ENCODE results near the gene PMEPA1.

The PMEPA1 gene

DNA sequence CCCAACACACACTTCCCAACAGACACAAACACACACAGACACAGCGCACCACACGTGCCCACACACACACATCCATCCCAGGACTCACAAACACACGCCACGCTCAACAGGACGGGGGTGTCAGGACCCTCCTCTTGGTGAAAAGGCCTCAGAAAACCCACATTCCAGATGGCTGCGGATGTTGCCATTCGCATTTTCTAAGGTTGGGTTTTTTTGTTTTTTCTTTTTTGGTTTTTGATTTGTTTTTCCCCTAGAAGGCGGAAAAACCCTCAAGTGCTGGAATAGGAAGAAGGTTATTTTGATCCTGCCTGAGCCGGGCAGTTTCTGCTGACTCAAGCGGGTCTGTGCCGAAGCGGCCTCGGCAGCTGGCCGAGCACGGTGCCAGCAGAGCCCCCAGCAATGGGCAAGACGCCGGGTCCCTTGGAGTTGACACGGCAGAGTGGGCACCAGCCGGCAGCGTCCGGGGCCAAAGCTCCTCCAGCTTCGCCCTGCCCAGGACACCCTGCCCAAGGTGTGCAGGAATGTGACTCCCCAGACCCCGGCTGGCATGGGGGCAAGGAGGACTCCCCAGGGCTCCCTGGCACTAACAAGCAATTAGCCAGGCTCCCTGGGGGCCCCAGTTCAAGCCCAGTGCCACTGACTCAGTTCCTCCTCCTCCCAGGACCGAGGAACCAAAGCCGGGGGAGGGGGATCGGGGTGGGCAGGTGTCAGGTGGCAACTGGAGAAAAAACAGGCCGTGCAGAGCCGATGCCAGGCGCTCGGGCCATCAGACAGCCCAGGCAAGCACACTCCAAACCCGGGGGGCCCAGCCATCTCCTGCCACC, 48.7 kb downstream of the PMEPA1 start:
- no peak overlapping the region for H3K27ac ChIP-seq

GRCh38 chr20:57660181-57660921, 49.5 kb downstream of the PMEPA1 start:
- TF ChIP-seq, protein P1, sequence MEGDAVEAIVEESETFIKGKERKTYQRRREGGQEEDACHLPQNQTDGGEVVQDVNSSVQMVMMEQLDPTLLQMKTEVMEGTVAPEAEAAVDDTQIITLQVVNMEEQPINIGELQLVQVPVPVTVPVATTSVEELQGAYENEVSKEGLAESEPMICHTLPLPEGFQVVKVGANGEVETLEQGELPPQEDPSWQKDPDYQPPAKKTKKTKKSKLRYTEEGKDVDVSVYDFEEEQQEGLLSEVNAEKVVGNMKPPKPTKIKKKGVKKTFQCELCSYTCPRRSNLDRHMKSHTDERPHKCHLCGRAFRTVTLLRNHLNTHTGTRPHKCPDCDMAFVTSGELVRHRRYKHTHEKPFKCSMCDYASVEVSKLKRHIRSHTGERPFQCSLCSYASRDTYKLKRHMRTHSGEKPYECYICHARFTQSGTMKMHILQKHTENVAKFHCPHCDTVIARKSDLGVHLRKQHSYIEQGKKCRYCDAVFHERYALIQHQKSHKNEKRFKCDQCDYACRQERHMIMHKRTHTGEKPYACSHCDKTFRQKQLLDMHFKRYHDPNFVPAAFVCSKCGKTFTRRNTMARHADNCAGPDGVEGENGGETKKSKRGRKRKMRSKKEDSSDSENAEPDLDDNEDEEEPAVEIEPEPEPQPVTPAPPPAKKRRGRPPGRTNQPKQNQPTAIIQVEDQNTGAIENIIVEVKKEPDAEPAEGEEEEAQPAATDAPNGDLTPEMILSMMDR (conservative IDR thresholded peaks at IDR 0.05): no peak
- no peak for TF ChIP-seq ZFX (IDR thresholded peaks at IDR 0.05)
- no peak overlapping the region for H3K27ac ChIP-seq

More for the DNA sequence above, 48.7 kb downstream of the PMEPA1 start:
- TF ChIP-seq, protein P1 (conservative IDR thresholded peaks at IDR 0.05): no peak
- TF ChIP-seq ZFX (IDR thresholded peaks at IDR 0.05): no peak

DNA sequence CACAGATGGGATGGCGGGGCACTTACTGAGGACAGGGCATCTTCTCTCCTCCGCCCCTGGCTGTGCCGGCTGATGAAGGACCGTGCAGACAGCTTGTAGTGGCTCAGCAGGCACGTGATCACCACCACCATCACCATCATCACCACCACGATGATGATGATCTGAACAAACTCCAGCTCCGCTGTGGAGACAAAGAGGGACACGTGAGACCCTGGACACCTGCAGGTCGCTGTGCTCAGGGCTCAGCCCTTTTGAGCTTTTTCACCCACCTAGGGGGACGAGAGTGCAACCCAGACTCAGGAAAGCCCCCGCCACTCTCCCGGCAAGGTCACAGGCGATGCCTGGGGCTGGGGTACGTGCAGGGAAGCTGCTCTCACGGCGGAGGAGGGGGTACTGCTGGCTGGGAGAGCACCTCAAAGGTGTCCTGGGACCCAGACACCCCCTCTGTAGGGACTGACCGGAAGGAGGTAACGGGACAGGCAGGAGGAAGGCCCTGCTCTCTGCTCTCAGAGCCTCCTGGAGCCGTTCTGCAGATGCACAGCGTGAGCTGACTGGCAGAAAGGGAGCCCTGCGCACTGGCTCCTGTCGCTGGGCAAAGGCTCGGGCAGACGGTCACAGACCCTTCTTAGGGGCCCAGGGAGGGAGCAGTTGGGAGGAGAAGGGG, 50.2 kb downstream of the PMEPA1 start:
- H3K27ac ChIP-seq: no peak overlapping the region
- TF ChIP-seq, protein P1 (conservative IDR thresholded peaks at IDR 0.05): no peak

DNA sequence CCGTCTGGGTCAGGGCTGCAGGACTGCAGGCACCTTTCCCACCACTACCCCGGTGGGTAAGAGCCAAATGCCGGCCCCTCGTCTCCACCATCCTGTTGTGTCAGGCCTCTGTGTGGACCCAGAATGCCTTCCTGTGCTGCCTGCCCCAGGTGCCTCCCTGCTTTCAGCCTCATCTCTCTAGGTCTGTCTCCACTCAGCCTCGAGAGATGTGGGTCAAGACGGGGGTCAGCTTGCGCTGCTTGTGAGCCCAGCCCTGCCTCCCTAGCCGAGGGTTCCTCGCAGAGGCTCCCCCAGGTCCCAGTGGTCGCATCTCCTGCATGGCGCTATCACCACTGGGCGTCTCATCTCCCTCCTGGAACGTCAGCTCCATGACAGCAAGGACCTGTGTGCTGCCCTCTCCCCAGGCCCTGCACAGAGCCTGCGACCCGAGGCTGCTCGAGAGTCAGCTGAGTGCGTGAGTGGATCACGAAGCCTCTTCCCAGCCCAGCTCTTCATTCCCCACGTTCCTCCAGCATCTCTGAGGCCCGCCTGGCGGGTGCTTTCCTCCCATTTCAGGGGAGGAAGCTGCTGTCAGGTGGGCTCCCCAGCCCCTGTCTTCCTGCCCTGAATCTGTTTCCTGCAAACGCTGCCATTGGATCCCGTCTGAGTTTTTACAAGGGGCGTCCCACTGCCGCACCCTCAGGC, 50.8 kb downstream of the PMEPA1 start:
- no peak overlapping the region for H3K27ac ChIP-seq
- TF ChIP-seq ZFX (IDR thresholded peaks at IDR 0.05): no peak
- TF ChIP-seq, protein P1 (conservative IDR thresholded peaks at IDR 0.05): no peak

- no peak for TF ChIP-seq ZFX (IDR thresholded peaks at IDR 0.05)
- TF ChIP-seq, protein P1 (conservative IDR thresholded peaks at IDR 0.05): no peak
- no peak overlapping the region for H3K27ac ChIP-seq
Observed at GRCh38 chr20:57658447-57658832, 51.4 kb downstream of the PMEPA1 start.

- TF ChIP-seq ZFX (IDR thresholded peaks at IDR 0.05): no peak
- TF ChIP-seq, protein P1 (conservative IDR thresholded peaks at IDR 0.05): no peak
- no peak overlapping the region; the same call in 1 of the 2 replicates for H3K27ac ChIP-seq
Observed at GRCh38 chr20:57657535-57658446, 52.0 kb downstream of the PMEPA1 start.
